ENCODE results near the gene NELFE.
"Not testable (repeated sequence)": the region's sequence is repeated elsewhere in the genome, so short reads cannot be mapped to it uniquely, and the experiment has no call there.

Gene NELFE

DNA sequence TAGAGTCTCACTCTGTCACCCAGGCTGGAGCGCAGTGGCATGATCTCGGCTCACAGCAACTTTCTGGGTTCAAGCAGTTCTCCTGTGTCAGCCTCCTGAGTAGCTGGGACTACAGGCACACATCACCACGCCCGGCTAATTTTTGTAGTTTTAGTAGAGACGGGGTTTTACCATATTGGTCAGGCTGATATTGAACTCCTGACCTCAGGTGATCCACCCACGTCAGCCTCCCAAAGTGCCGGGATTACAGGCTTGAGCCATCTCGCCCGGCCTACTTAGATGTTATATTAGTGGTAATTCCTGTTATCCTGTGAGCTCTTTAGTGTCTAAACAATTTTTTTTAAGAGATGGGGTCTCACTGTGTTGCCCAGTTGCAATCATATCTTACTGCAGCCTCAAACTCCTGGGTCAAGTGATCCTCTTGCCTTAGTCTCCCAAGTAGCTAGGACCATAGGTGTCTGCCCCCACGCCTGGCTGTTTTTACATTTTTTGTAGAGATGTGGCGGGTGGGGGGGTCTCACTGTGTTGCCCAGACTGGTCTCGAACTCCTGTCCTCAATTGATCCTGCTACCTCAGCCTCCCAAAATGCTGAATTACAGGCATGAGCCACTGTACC lies 19.2 kb upstream of the NELFE start:
- in situ Hi-C loops (cut with MboI; ENCODE audit: low pct_unique_long_range_greater_than_20kb, low sequenced_read_pairs) = no loop called here
- DNase-seq = no peak

- DNase-seq; in situ Hi-C loops (cut with MboI; ENCODE audit: low pct_unique_long_range_greater_than_20kb, low sequenced_read_pairs): not testable (repeated sequence)
Observed at GRCh38 chr6:31976065-31976464, 17.3 kb upstream of the NELFE start.

DNA sequence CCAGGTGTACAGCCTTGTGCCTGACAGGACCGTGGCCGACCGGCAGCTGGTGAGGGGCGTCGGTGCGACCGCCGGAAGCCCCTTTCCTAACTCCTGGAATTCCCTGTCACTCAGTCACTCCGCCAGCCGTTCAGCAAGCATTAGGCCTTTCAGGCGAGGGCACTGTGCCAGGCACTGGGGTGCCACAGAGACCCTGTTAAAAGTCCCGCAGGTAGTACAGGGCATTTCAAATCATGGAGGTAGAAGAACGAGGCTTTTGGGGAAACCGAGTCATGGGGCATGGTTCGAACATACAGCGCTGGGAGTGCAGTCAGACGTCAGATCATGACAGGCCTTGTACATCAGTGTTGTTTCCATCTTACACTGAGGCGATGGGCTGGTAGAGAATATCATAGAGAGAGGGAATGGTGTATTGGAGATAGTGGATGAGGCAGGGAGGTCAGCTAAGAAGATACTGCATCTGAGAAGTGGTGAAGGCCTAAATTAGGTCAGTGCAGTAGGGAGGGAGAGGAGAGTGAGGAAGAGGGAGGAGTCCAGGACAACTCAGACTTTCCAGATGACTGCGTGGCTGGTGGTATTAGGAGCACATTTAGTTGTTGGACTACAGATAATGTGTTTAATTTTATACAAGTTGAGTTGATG lies 14.1 kb upstream of the NELFE start:
- in situ Hi-C loops (cut with MboI; ENCODE audit: low pct_unique_long_range_greater_than_20kb, low sequenced_read_pairs) = no loop called here
- DNase-seq = no peak

DNA sequence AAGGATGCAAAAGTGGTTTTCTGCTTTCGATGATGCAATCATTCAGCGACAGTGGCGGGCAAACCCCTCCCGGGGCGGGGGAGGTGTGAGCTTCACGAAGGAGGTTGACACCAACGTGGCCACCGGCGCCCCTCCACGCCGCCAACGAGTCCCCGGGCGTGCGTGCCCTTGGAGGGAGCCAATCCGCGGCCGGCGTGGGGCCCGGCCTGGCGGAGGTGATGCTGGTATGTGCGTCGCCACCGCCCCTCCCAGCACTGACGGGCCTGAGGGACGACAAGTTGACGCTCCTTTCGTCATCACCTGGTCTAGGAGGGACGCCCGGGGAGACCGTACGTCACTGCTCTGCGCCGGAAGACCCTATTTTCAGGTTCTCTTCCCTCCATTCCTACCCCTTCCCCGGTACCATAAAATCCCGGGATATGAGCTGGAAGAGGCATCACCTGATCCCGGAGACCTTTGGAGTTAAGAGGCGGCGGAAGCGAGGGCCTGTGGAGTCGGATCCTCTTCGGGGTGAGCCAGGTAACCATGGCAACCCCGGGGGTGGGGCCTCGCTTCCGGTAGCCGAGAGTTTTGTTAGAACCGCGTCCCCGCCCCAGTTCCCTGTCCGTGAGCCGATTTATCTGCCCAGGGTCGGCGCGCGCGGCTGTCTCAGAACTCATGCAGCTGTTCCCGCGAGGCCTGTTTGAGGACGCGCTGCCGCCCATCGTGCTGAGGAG lies 13.4 kb upstream of the NELFE start, which contains the start of gene DXO:
Gene DXO, minus strand, starts transcription at position 146 of the 716 bp plus-strand sequence. CDS start 463 bp downstream, outside the sequence.
- in situ Hi-C loops (cut with MboI; ENCODE audit: low pct_unique_long_range_greater_than_20kb, low sequenced_read_pairs) = no loop called here
- DNase-seq = peak; percentile 98

DNA sequence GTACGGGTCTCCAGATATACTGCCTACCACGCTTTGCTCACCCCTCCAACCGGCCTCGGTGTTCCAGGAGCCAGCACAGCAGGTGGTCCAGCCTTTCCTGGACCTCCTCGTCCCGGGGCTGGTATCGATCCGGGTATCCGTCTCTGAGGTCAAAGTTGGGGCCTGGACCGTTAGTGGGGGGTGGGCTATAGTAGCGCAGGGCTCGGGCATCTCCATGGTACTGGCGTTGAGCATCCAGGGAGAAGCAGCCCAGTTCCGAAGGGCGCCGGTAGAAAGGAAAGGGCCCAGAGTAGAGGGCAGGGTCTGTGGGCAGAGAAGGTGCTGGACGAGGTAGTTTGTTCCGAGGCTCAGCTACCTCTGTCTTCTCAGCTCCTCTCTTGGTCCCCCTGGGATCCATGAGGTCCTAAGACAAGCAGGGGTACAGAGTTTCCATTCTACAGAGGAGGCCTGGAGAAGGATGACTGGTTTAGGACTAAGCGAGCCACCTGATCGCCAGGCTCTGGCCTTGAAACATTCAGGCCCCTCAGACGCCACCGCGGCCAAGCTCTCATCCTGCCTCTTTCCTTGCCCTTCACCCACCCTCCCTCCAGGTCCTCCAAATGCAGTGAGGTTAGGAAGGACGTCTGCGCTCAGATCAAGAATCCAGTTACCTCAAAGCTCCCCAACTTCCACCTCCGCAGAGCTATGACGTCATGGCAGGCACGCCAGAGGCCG lies 12.7 kb upstream of the NELFE start:
- in situ Hi-C loops (cut with MboI; ENCODE audit: low pct_unique_long_range_greater_than_20kb, low sequenced_read_pairs) = no loop called here
- no peak for DNase-seq

GRCh38 chr6:31970604-31971271 lies 12.0 kb upstream of the NELFE start:
- in situ Hi-C loops (cut with MboI; ENCODE audit: low pct_unique_long_range_greater_than_20kb, low sequenced_read_pairs) = no loop called here
- DNase-seq = no peak

DNA sequence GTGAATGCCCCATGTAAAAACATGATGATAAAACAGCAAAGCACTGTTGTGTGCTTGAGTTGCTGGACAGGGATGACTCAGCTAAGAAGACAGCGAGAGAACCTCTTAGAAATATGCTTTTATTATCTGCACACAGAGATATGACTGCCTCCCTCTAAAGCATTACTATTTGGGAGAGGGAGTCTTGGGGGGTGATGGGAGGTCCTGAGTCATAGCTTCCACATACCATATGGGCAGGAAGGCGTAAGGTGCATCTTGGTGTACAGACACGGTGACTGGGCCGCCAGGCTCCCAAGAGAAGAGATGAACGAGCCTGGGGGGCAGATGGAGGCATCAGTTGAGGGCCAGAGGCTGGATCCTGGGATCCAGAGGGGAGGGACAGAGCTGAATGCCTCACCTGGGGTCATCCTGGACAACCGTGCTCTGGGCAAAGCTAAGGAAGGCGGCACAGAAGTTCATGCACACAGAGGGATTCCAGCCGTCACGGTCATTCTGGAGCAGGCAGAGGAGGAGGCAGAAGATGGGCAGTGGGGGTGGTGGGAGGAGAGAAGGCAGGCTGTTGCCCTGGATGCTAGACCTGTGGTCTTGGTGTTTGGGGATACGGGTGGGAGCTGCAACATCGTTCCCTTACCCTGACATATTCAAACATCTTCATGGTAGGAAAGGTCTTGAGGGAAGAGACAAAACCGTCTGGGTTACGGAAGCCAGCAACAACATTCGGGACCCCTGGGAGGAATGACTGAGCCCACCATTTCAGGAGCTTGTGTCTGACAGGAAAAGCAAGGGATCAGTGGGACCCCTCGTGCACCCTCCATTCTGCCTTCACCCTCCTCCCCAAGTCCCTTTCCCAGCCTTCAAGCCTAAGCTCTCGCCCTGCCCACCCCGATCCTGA lies 11.2 kb upstream of the NELFE start:
- in situ Hi-C loops (cut with MboI; ENCODE audit: low pct_unique_long_range_greater_than_20kb, low sequenced_read_pairs) = no loop called here
- DNase-seq = no peak

GRCh38 chr6:31968791-31969711 lies 10.3 kb upstream of the NELFE start:
- in situ Hi-C loops (cut with MboI; ENCODE audit: low pct_unique_long_range_greater_than_20kb, low sequenced_read_pairs) = no loop called here
- DNase-seq = no peak

DNA sequence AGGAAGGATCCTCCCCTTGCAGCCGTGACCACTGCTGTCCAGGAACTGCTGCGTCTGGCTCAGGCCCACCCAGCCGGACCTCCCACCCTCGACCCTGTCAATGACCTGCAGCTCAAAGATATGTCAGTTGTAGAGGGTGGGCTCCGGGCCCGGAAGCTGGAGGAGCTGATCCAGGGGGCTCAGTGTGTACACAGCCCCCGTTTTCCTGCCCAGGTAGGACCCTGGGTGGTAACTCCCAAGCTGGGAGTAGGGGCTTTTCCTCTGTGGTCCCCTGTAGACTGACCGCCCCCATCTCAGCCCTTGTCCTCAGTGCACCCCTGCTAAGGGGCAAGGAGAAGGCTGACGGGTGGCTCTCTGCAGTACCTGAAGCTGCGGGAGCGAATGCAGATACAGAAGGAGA lies 9.6 kb upstream of the NELFE start:
- in situ Hi-C loops (cut with MboI; ENCODE audit: low pct_unique_long_range_greater_than_20kb, low sequenced_read_pairs) = no loop called here

GRCh38 chr6:31967926-31968320 lies 9.2 kb upstream of the NELFE start:
- no peak for DNase-seq
- in situ Hi-C loops (cut with MboI; ENCODE audit: low pct_unique_long_range_greater_than_20kb, low sequenced_read_pairs) = no loop called here

More for the DNA sequence above, 9.6 kb upstream of the NELFE start:
- DNase-seq = no peak

- in situ Hi-C loops (cut with MboI; ENCODE audit: low pct_unique_long_range_greater_than_20kb, low sequenced_read_pairs) = no loop called here
- DNase-seq = no peak
Observed at GRCh38 chr6:31966997-31967925, 8.5 kb upstream of the NELFE start.

GRCh38 chr6:31966506-31966905 lies 7.7 kb upstream of the NELFE start:
- no peak for DNase-seq
- in situ Hi-C loops (cut with MboI; ENCODE audit: low pct_unique_long_range_greater_than_20kb, low sequenced_read_pairs) = no loop called here

GRCh38 chr6:31965700-31966099 lies 6.9 kb upstream of the NELFE start:
- no peak for DNase-seq
- in situ Hi-C loops (cut with MboI; ENCODE audit: low pct_unique_long_range_greater_than_20kb, low sequenced_read_pairs) = no loop called here

- no peak for DNase-seq
- in situ Hi-C loops (cut with MboI; ENCODE audit: low pct_unique_long_range_greater_than_20kb, low sequenced_read_pairs) = no loop called here
Observed at GRCh38 chr6:31963921-31964320, 5.2 kb upstream of the NELFE start.

DNA sequence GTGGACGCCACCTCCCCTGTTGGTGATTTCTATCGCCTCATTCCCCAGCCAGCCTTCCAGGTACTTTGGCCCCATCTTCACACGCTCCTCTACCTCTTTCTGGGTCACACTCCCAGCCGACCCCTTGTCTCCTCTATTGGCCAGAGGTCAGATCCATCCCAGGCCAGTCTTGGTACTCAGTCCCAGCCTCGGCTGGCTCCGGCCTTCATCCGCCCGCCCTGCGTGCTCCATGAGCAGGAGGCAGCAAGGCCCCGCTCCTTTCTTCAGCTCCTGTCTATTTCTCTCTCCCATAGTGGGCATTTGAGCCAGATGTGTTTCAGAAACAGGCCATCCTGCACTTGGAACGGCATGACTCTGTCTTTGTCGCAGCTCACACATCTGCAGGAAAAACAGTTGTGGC lies 2.8 kb upstream of the NELFE start:
- in situ Hi-C loops (cut with MboI; ENCODE audit: low pct_unique_long_range_greater_than_20kb, low sequenced_read_pairs) = no loop called here

DNA sequence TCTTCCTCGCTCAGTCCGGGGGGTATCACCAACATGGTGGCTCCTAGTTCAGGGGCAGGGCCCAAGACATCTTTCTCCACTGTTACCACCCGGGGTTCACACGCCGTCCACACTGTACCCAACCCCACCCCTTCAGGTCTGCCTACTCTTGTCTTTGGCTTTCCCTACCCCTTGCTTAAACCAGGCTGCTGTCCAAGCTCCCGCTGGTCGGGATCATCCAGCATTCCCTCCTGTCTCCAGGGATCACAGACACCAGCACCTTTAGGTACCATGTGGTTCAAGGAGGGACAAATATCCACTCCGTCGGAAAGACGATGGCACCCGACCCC lies 395 bp downstream of the NELFE start:
- in situ Hi-C loops (cut with MboI; ENCODE audit: low pct_unique_long_range_greater_than_20kb, low sequenced_read_pairs) = no loop called here
- DNase-seq = no peak

More for the DNA sequence above, 2.8 kb upstream of the NELFE start:
- DNase-seq = no peak

- DNase-seq = no peak
- in situ Hi-C loops (cut with MboI; ENCODE audit: low pct_unique_long_range_greater_than_20kb, low sequenced_read_pairs) = no loop called here
Observed at GRCh38 chr6:31956796-31957195, 2.0 kb downstream of the NELFE start.
